Activated B cell treated with CpG ODN at 0.5 μM for 24 hours (primary cell): ENCODE measurements around the gene MRPS34. TPM values are rescaled to one million over a fixed set of nuclear protein-coding genes. Genes with fewer than 3 reads are reported as not detected.
A peak's percentile ranks its signal among the peaks of the same experiment; 100 is the strongest.

Experiments used
- ATAC-seq: fragments of 200-7000 bp; cut with Tn5 transposase; one replicate; pipeline ENCODE4 v1.10.0; 2021; ENCODE audit warnings: low read depth, mild to moderate bottlenecking, moderate library complexity
- CTCF ChIA-PET: fragments of 350-600 bp; sonication (Branson Sonifier 250); formaldehyde crosslinking; loops from one replicate; lab custom pipeline; 2021; ENCODE audit warnings: antibody characterized with exemption; lab: Charles Lee
- POLR2A ChIA-PET: fragments of 350-600 bp; sonication (Branson Sonifier 250); formaldehyde crosslinking; loops from one replicate; lab custom pipeline; 2021; ENCODE audit warnings: antibody characterized with exemption; lab: Charles Lee
- DNase-seq: peaks from one replicate; pipeline ENCODE4 v3.0.0; 2022
- H3K27ac Mint-ChIP-seq: one replicate; pipeline ENCODE4 v1.8.0; 2020; ENCODE audit warnings: mixed read lengths
- H3K27me3 Mint-ChIP-seq: one replicate; pipeline ENCODE4 v1.8.0; 2021; ENCODE audit warnings: mixed read lengths
- H3K36me3 Mint-ChIP-seq: one replicate; pipeline ENCODE4 v1.8.0; 2021; ENCODE audit warnings: low read depth, mixed read lengths
- H3K4me1 Mint-ChIP-seq: one replicate; pipeline ENCODE4 v1.8.0; 2021; ENCODE audit warnings: mixed read lengths
- H3K4me3 Mint-ChIP-seq: one replicate; pipeline ENCODE4 v1.8.0; 2020; ENCODE audit warnings: mild to moderate bottlenecking, mixed read lengths
- H3K9me3 Mint-ChIP-seq: one replicate; pipeline ENCODE4 v1.8.0; 2020; ENCODE audit warnings: mixed read lengths
- intact Hi-C: fragments of 100-400 bp; cut with micrococcal nuclease; formaldehyde crosslinking; loops from one replicate; pipeline ENCODE4 v1.15.1; 2024
- total RNA-seq: library from RNA; stranded (reverse); gene quantifications from 2 replicates; pipeline ENCODE4 v1.2.3, GENCODE V29; 2022
- TF ChIP-seq, protein P1 (sequence below): fragments of 200-600 bp; IDR thresholded peaks from one replicate; pipeline ENCODE4 v1.8.0; 2022; ENCODE audit warnings: antibody characterized with exemption, mild to moderate bottlenecking

Gene MRPS34
- total RNA-seq, 1 donor from 2014 or later, result 60.9 TPM

DNA sequence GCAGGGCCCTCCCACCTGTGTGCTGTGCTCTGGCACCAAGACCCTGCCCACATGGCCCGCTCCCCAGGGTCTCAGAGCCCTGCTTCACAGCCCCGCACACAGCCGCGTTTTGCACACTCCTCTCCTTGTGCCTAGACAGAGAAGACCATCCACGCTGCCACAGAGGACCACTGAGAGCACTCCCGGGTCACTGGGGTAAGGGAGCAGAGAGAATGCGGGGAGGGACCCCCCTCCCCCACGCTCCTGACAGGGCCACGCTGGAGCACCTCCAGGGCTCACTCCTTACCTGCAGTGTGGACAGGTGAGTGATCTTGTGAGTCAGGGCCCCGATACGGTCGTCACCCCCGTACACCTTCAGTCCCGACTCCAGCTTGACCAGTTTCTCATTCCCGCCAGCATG, 46.7 kb upstream of the MRPS34 start:
- intact Hi-C loops, result no loop called here

GRCh38 chr16:1818873-1819525, 46.1 kb upstream of the MRPS34 start:
- Mint-ChIP-seq H3K4me1 (peaks cover 3% of the 10 kb centered on the region), H3K27me3 (no peaks in the 10 kb centered on the region), H3K4me3 (no peak overlapping the region), H3K27ac (peak overlapping the region; percentile 7), H3K9me3 (no peaks in the 10 kb centered on the region), H3K36me3 (peaks cover 37% of the 10 kb centered on the region)
- DNase-seq (no peak), ATAC-seq (no peak)
- TF ChIP-seq, protein P1, sequence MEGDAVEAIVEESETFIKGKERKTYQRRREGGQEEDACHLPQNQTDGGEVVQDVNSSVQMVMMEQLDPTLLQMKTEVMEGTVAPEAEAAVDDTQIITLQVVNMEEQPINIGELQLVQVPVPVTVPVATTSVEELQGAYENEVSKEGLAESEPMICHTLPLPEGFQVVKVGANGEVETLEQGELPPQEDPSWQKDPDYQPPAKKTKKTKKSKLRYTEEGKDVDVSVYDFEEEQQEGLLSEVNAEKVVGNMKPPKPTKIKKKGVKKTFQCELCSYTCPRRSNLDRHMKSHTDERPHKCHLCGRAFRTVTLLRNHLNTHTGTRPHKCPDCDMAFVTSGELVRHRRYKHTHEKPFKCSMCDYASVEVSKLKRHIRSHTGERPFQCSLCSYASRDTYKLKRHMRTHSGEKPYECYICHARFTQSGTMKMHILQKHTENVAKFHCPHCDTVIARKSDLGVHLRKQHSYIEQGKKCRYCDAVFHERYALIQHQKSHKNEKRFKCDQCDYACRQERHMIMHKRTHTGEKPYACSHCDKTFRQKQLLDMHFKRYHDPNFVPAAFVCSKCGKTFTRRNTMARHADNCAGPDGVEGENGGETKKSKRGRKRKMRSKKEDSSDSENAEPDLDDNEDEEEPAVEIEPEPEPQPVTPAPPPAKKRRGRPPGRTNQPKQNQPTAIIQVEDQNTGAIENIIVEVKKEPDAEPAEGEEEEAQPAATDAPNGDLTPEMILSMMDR, result no peak
- intact Hi-C loops, result no loop called here
- POLR2A ChIA-PET, result no interaction called here
- CTCF ChIA-PET, result no interaction called here

More for the DNA sequence above, 46.7 kb upstream of the MRPS34 start:
- Mint-ChIP-seq H3K27me3 (no peaks in the 10 kb centered on the region), H3K27ac (peak overlapping the region; percentile 7), H3K4me1 (peaks cover 7% of the 10 kb centered on the region), H3K36me3 (peaks cover 36% of the 10 kb centered on the region), H3K4me3 (no peak overlapping the region), H3K9me3 (no peaks in the 10 kb centered on the region)
- ChIA-PET POLR2A (no interaction called here), CTCF (no interaction called here)
- no peak for DNase-seq
- no peak for ATAC-seq
- TF ChIP-seq, protein P1, result no peak

- TF ChIP-seq, protein P1, result no peak
- Mint-ChIP-seq H3K9me3 (no peaks in the 10 kb centered on the region), H3K27ac (no peak overlapping the region), H3K4me3 (no peak overlapping the region), H3K27me3 (no peaks in the 10 kb centered on the region), H3K4me1 (no peaks in the 10 kb centered on the region), H3K36me3 (peaks cover 43% of the 10 kb centered on the region)
- ChIA-PET POLR2A (no interaction called here), CTCF (no interaction called here)
- ATAC-seq (no peak), DNase-seq (no peak)
- intact Hi-C loops, result no loop called here
Measured at GRCh38 chr16:1818204-1818872, 45.4 kb upstream of the MRPS34 start.

DNA sequence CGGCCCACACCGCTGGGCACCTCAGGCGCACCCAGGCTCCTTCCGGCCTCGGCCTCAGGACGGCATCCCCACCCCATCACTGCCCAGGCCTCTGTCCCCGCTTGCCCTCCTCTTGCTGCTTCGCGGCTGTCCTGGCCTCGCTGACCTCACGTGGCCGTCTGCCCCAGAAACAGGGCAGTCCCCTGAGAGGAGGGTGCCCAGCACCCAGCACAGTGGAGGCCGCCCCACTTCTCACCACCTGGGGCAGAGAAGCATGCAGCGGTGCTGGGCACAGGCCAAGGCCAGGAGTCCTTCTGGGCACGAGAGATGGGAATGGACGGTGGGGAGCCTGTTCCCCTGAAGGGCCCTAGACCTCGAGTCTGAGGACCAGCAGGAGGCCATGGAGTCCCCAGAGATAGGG, 44.8 kb upstream of the MRPS34 start:
- Mint-ChIP-seq H3K27me3 (no peaks in the 10 kb centered on the region), H3K4me3 (no peak overlapping the region), H3K27ac (no peak overlapping the region), H3K9me3 (no peaks in the 10 kb centered on the region), H3K4me1 (no peaks in the 10 kb centered on the region), H3K36me3 (peaks cover 48% of the 10 kb centered on the region)
- POLR2A ChIA-PET, result no interaction called here
- TF ChIP-seq, protein P1, result no peak
- intact Hi-C loops, result no loop called here
- DNase-seq (no peak), ATAC-seq (no peak)
- CTCF ChIA-PET, result no interaction called here

DNA sequence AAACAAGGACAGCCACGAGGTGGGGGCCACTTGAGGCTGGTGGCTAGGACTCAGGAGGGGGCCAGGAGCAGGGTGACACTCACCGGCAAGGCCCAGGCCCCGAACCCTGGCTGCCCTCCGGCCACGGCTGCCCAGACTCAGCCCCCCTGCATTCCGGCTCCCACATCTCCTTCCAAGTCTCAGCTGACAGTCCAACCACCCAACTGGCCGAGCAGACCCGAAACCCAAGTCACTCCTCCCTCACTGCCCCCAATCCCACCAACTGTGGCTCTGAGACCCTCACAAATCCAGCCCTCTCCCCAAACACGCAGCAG, 44.3 kb upstream of the MRPS34 start:
- ATAC-seq (no peak), DNase-seq (no peak)
- TF ChIP-seq, protein P1, result no peak
- intact Hi-C loops, result no loop called here
- Mint-ChIP-seq H3K4me3 (no peak overlapping the region), H3K9me3 (no peaks in the 10 kb centered on the region), H3K4me1 (no peaks in the 10 kb centered on the region), H3K27me3 (no peaks in the 10 kb centered on the region), H3K27ac (no peak overlapping the region), H3K36me3 (peaks cover 45% of the 10 kb centered on the region)
- CTCF ChIA-PET, result no interaction called here
- POLR2A ChIA-PET, result no interaction called here
